Upper lobe of right lung (tissue), 1 donor: ENCODE results near the gene SUB1. TPM values are rescaled to one million over a fixed set of nuclear protein-coding genes. Genes with fewer than 3 reads are reported as not detected.

ENCODE experiments used
- ATAC-seq: fragments of 200-7000 bp; cut with Tn5 transposase; one replicate; pipeline ENCODE4 v1.9.1; 2020; ENCODE audit warnings: mild to moderate bottlenecking, moderate library complexity
- DNase-seq: peaks from one replicate; pipeline ENCODE4 v3.0.0-alpha.2; 2020
- H3K27ac ChIP-seq: fragments of 200-600 bp; one replicate; pipeline ENCODE4 v1.8.0; 2022
- H3K27me3 ChIP-seq: fragments of 200-600 bp; one replicate; pipeline ENCODE4 v1.8.0; 2022; ENCODE audit warnings: mild to moderate bottlenecking
- H3K36me3 ChIP-seq: fragments of 200-600 bp; one replicate; pipeline ENCODE4 v1.8.0; 2022
- H3K4me1 ChIP-seq: fragments of 200-600 bp; one replicate; pipeline ENCODE4 v1.8.0; 2022
- H3K4me3 ChIP-seq: fragments of 200-600 bp; one replicate; pipeline ENCODE4 v1.8.0; 2022; ENCODE audit warnings: mild to moderate bottlenecking
- H3K9me3 ChIP-seq: fragments of 200-600 bp; one replicate; pipeline ENCODE4 v1.8.0; 2022
- CTCF ChIP-seq: fragments of 200-600 bp; IDR thresholded peaks from one replicate; pipeline ENCODE4 v1.8.0; 2022; ENCODE audit warnings: antibody characterized with exemption
- intact Hi-C: fragments of 100-400 bp; cut with DNase I; formaldehyde crosslinking; loops from one replicate; pipeline ENCODE4 v1.11.0; 2022
- total RNA-seq: library from RNA; stranded (reverse); fragmentation: NEBNext Ultra II Directional; extraction: Animal tissue kit (Norgen Biotek cat#: 25700); gene quantifications from one replicate; pipeline ENCODE4 v1.2.1, GENCODE V29; 2021
- donor health status: DM: no; HTN: yes; CAD: no; lungs with severe emphysema.

Gene SUB1
- total RNA-seq, 1 donor from 2014 or later = 142 TPM

GRCh38 chr5:32645246-32645645 lies 59.9 kb downstream of the SUB1 start:
- intact Hi-C loops = no loop called here
- H3K27me3 ChIP-seq = no peaks in the 10 kb centered on the region
- no peaks in the 10 kb centered on the region for H3K9me3 ChIP-seq
- H3K4me1 ChIP-seq = no peaks in the 10 kb centered on the region
- no peak for TF ChIP-seq CTCF
- no peak for DNase-seq
- no peaks in the 10 kb centered on the region for H3K36me3 ChIP-seq
- no peak for ATAC-seq
- H3K27ac ChIP-seq = no peak overlapping the region
- H3K4me3 ChIP-seq = no peak overlapping the region

- Histone ChIP-seq H3K4me1 (no peaks in the 10 kb centered on the region), H3K27me3 (no peaks in the 10 kb centered on the region), H3K4me3 (no peak overlapping the region), H3K27ac (no peak overlapping the region), H3K9me3 (no peaks in the 10 kb centered on the region), H3K36me3 (no peaks in the 10 kb centered on the region)
- DNase-seq (no peak), ATAC-seq (no peak)
- intact Hi-C loops = no loop called here
- TF ChIP-seq CTCF = no peak
Measured at GRCh38 chr5:32646061-32646969, 61.0 kb downstream of the SUB1 start.

GRCh38 chr5:32651088-32651487 lies 65.7 kb downstream of the SUB1 start:
- Histone ChIP-seq H3K4me1 (no peaks in the 10 kb centered on the region), H3K36me3 (no peaks in the 10 kb centered on the region), H3K27ac (no peak overlapping the region), H3K9me3 (no peaks in the 10 kb centered on the region), H3K27me3 (no peaks in the 10 kb centered on the region), H3K4me3 (no peak overlapping the region)
- no peak for DNase-seq
- ATAC-seq = no peak
- no peak for TF ChIP-seq CTCF
- intact Hi-C loops = no loop called here

GRCh38 chr5:32651638-32652037 lies 66.3 kb downstream of the SUB1 start:
- no peaks in the 10 kb centered on the region for H3K9me3 ChIP-seq
- no peaks in the 10 kb centered on the region for H3K36me3 ChIP-seq
- no peak for TF ChIP-seq CTCF
- no peak overlapping the region for H3K4me3 ChIP-seq
- DNase-seq (no peak), ATAC-seq (no peak)
- intact Hi-C loops = no loop called here
- H3K27me3 ChIP-seq = no peaks in the 10 kb centered on the region
- no peak overlapping the region for H3K27ac ChIP-seq
- H3K4me1 ChIP-seq = no peaks in the 10 kb centered on the region

Other genes with a start within 250 kb of the SUB1 start
- 60.4 TPM for gene ZFR, start 140.8 kb upstream of the SUB1 start, total RNA-seq
- gene NPR3, start 125.8 kb downstream of the SUB1 start, total RNA-seq = 87.2 TPM